Activated CD8-positive, alpha-beta memory T cell treated with anti-CD3 and anti-CD28 coated beads for 4 hours (primary cell): ENCODE data around the gene OTOS.

Experiments
- DNase-seq, 2 donors: peaks; one replicate each; pipeline ENCODE4 v3.0.0-alpha.2; 2020; ENCODE audit warnings: low read depth in 2 of 2

Gene OTOS

DNA sequence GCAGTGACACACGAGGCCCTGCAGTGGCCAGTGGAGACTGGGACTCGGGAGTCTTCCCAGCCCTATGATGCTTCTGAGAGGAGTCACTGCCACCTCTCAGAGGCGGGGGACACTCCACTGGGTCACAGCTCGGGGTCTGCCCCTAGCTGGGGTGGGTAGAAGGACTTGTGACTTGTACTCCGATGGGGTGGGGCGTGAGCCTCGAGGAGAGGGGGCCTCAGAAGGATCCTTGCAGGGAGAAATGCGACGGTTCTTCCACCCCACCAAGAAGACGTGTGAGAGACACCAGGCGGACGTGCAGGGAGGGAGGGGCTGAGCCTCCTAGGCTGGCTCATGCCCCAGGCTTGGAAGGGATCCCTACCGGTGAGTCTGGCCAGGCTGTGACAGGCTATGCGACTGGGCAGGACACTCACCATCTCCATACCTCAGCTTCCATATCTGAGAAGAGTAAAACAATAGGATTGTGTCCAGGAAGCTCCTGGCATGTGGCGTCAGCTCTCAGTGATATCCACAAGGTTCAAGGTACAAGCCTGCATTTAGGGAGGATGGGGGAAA lies 11.1 kb upstream of the OTOS start:
- no peak for DNase-seq

DNA sequence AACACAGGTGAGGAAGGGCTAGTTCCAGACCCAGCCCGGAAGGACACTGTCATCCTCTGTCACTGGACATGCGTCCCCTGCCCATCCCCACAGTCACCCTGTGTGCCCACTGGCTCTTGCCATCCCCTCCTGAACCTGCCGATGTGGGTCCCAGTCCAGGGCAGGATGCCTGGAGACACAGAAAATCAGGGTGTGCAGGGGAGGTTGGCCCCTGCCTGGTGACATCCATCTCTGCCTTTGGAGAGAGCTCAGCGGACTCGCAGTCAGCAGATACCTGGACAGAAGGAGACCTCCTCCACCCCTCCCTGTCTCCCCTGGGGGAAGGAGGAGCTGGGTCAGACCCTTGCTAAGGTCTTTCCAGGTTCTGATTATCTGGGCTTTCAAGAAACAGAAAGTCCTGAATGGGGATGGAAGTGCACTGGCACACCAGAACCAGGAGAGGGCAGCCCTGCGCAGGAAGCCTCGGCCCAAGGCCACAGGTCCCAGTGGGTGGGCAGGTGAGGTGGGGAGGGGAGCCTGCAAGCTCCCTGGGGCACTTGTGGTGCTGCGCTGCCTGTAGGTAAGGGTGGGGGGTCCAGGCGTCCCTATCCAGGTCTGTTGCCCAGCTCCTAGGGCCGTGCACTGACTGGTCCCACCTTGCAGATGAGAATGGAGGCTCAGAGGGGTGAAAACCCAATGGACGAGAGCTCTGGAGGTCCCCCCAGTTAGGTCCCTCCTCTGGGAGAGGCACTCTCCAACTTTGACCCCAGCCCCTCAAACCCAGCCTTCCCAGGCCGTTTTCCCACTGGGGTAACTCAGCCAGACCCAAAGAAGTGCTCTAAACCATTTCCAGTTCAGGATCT lies 9.7 kb upstream of the OTOS start:
- DNase-seq: no peak

DNA sequence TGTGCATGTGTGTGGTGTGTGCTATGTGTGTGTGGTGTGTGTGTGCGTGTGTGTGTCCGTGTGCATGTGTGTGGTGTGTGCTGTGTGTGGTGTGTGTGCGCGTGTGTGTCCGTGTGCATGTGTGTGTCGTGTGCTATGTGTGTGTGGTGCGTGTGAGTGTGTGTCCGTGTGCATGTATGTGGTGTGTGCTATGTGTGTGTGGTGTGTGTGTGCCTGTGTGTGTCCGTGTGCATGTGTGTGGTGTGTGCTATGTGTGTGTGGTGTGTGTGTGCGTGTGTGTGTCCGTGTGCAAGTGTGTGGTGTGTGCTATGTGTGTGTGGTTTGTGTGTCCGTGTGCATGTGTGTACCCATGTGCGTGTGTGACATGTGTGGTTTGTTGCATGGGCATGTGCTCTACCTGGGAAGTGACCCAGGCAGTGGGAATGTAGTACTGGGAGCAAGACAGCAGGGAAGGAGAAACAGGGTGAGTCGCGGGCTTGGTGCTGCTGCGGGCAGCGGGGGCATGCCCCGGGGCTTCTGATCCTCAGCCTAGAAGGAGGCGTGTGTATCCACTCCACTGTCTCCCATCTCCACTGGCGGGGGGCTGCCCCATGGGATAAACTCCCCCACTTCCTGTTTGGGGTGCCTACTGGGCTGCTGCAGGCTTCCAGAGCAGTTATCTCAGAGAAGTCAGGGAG lies 7.6 kb upstream of the OTOS start:
- no peak for DNase-seq

DNA sequence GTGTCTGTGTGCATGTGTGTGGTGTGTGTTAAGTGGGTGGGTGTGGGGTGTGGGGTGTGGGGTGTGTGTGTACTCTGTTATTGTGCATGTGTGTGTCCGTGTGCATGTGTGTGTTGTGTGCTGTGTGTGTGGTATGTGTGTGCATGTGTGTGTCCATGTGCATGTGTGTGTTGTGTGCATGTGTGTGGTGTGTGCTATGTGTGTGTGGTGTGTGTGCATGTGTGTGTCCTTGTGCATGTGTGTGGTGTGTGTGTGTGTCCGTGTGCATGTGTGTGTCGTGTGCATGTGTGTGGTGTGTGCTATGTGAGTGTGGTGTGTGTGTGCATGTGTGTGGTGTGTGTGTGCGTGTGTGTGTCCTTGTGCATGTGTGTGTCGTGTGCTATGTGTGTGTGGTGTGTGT lies 6.9 kb upstream of the OTOS start:
- no peak for DNase-seq

DNA sequence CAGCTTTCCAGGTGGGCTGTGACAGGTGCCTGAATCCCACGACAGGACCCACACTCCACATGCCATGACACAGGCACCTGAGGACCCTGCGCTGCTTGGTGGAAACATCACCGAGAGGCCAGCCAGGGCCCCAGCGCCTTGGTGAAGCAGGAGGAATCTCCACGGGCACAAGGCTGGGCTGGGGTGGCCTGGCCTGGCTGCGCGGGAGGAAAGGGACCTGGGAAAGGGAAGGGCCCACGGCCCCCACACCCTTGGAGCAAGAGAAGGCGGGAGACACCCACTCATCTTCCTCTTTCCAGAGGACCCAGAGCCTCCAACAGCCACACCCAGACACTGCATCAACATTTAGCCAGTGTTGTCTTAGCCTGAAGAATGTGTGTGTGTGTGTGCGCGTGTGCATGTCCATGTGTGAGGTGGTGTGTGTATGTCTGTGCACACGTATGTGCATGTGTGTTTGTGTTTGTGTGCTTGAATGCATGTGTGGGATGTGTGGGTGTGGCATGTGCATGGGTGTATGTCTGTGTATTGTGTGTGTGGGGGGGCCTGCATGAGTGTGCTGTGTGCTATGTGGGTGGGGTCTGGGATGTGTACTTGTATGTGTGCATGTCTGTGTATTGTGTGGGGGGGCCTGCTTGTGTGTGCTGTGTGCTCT lies 6.3 kb upstream of the OTOS start:
- no peak for DNase-seq

DNA sequence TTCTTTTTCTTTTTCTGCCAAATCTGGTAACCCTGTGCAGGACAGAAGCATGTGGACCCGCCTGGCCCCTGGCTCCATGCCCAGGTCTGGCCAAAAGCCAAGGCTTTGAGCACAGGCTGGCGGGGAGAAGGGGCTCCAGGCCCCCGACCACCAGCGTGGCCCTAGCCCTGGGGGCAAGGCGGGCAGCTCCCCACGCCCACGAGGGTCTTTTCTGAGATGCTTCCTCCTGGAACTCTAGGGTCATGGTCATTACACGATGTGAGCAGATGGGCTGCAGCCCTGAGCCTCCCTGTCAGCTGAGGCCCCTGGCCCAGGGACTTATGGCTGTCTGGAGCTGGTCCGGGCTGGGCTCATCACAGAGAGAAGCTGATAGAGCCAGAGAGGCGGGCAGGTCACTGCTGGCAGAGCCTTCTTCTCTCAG lies 5.7 kb upstream of the OTOS start:
- no peak for DNase-seq

DNA sequence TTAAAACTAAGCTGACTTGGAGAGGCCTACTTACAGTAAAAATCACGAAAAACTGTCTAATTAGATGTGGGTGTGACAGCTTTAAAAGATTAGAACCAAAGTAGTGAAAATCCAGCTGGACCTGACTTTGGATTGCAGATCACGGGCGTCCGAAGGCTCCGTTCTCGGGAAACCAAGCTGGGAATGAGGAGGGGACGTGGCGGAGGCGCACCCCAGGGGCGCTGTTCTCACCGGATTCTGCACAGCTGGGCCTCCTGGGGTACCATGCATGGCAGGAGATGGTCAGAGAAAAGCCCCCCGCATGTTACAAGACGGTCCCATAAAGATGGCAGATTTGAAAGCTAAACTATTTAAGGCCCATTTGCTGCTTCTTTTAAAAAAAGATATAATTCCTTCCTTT lies 5.0 kb upstream of the OTOS start:
- no peak for DNase-seq

DNA sequence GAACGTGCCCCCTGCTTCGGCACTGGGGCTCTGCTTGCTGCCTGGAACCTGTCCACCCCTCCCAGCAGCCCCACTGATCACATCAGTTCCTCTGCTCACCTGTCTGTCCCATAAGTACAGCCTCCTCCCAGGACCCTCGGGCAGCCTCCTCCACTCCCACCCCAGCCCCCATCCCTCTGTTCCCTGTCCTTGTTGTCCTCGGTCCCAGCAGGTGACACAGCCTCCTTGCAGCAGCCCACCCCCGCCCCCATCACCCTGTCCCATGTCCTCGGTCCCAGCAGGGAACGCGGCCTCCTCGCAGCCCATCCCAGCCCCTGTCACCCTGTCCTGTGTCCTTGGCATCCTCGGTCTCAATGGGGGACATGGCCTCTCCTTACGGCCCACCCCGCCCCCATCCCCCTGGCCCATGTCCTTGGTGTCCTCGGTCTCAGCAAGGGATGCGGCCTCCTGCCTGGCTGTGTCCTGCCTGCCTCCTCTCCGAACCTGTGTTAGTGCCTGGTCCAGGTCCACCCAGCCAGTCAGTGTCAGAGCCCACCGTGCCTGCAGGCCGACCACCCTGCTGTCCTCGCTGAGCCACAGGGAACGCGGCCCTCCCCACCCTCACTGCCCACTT lies 4.3 kb upstream of the OTOS start:
- no peak for DNase-seq

DNA sequence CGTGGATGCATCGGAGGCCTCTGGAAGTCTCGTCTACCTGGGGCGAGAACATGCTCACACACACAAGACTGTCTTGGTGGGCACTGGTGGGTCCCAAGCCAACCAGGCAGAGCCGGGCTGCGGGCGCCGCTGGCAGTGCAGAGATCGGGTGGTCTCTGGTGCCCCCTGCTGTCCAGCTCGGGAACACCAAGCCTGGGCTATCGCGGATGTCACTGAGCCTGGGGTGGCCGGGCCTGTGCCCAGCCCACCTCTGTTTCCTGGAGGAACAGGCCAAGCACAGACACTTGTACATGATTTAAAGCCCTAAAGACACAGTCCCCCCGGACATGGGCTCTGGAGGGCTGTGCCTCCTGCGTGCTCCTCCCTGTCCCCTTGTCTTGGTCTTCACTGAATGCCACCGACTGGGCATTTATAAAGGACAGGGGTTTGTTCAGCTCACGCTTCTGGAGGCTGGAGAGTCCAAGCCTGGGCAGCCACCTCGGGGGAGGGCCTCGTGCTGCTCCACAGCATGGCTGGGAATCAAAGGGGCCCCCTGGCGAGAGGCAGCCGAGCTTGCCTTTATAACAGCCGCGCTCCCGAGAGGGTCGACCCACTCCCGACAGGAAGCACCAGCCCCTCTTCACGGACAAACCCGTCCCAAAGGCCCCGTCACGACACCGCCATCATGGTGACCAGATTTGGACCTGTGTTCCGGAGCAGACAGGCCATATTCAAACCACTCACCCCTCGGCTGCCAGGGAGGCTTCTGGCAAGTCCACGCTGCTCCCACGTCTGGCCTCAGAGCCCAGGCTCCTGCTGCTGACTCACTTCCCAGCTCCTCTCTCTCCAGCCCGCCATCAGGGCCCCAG lies 3.6 kb upstream of the OTOS start:
- DNase-seq: peak; percentile 53 to 57

DNA sequence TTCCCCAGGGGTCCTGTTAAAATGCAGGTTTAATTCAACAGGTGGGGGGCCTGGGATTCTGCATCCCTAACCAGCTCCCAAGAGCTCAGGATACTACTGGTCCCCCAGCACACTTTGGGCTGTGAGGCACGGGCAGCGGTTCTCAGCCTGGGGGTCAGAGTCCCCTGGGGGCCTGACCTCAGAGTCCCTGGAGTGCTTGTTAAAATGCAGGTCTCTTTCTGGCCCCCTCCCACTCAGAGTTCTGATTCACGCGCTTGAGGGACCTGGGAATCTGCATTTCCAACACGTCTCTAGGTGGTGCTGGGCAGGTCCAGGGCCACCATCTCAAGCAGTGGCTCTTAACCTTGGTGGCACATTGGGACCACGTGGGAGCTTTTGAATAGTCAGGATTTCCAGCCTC lies 2.8 kb upstream of the OTOS start:
- no peak for DNase-seq

DNA sequence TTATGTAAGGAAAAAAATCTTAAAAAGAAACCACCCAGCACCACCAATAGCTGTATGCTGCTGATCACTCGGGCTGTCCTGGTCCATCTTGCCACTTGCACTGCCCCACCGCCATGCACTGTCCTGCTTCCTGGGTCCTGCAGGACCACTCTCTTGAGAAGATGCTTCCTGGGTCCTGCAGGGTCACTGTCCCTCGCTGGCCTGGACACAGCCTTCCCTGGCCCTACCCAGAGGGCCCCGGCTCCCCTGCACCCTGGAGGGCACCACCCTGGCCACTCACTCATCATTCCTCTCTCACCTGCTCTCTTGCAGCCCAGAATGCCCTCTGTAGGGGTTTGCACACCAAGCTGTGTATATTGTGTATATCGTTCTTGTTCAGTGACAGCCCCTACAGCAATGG lies 2.4 kb upstream of the OTOS start:
- DNase-seq: no peak

DNA sequence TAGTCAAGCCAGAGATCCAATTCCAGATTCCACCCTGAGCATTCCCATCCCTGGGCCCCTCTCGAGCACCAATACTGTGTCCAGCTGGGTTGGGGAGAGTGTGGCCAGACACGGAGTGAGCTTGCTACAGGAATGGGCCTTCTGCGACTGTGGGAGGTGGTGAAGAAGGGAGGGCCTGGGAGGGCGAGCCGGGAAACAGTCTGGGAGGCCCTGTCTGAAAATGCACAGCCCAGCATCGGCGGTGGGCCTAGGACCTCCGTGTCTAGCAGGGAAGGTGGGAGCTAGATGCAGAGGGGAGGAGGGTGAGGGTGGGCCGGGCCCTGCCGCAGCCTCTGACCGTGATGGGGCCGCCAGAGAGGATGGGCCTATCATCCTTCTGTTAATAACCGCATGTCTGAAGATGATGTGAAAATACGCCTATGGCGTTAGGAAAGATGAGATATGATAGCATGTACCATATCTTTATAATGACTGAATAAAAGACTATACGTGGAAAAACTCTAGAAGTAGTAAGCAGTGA lies 1.9 kb upstream of the OTOS start:
- DNase-seq: no peak

DNA sequence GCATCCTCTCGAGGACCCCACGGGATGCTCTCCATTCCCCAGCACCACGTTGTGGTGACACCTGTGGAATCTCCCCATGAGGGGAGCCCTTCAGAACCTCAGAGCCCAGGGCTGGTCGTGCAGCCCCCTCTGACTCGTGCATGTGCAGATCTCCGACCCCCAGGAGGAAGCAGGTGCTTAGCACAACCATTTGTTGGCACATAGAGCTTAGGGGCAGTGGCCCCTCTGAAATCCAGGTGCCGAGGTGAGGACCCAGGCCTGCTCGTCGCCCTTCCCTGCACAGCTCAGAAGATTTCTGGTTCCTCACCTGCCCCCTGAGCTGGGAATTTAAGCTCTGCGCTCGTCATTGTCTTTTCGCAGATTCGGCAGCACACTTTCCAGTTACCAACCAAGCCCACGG lies 1.3 kb upstream of the OTOS start:
- DNase-seq: no peak

DNA sequence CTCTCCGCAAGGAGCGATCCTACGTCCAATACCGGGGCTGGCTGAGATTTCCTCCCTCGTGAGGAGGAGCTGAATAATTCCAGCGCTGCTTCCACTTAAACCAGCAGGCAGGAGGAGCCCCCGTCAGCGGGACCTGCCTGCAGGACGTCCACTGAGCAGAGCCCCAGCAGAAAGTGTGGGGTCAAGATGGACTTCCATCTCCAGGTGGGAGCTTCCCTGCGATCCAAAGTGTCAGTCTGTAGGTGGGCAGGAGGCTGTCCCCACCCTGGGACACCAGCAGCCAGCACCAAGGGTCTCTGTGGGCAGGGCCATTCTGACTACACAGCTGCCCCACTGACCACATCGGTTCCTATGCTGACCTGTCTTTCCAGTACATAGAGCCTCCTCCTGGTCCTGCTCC lies 462 bp upstream of the OTOS start:
- no peak for DNase-seq

DNA sequence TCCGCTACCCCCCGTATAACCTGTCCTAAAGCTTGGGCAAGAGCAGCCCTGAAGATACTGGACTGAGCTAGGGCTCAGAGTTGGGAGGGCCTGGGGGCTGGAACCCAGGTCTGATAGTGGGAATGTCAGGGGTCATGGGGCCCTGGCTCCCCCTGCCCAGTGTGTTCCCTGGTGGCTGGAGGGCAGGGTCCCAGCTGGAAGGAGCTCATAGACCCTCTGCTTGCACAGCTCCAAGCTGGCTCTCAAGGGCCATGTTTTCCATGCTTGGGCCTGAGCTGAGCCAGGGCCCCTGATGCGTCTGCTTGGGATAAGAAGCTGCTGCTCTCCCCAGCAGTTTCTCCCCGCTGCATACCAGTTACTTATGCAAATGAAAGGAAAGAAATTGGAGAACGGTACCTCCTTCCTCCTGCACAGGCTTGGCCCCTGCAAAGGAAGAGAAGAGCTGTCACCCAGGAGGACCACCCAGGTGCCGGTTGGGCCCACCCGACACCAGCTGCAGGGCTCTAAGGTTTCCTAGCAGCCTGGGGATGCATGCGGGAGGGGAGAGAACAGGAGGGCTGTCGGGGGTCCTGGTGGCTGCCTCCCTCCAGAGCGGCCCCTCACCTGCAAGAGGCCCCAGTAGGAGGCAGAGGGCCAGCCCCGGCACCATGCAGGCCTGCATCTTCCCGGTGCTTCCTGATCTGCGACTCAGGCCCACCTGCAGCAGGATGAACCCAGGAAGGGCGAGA lies 628 bp downstream of the OTOS start:
- no peak for DNase-seq

DNA sequence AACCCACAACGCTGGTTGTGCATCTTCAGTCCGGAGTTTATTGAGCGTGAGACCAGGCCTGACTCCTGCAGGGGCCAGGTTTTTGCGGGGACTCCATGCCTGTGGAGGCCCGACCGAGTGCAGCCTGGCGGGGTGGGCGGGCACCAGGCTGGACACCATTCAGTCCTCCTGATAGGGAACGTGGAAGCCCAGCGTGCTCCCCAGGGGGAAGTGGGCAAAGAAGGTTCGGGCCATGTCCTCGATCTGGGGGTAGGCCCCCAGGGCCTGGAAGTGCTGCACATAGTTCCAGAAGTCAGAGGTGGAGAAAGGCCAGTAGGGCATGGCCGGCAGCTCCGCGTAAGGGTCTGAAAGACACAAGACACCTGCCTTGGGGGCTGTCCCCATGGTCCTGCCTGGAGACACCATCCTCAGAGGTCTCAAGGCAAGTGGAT lies 1.4 kb downstream of the OTOS start:
- DNase-seq: no peak

DNA sequence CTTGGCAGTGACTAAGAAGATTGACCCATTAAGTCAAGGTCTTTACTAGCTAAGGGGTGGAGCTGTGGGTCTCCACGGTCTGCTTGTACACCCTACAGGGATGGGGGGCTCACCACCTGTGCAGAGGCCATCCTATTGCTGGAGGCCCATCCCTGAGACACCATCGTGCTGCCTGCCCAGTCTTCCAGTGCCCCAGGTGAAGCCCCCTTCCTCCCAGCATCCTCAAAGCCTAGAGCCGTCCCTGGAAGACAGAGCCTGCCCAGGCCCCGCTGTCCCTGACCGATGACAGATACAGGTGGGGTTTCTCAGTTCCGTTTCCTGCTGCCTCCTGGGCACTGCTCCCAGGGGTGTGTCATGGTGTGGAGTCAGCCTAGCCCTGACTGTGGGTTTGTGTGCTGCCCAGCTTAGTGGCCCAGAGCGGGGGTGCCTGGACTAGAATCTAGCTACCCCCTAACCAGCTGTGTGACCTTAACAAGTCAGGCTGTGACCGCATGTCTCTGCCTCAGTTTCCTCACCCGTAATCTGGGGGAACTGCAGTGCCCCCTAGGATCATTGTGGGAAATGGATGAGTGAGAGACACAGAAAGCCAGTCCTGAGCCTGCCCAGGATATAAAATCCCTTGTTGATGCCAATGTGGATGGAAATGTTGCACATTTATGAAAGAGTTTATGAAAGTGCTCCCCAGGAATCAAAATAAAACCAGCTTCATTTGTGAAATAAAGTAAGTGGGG lies 2.0 kb downstream of the OTOS start:
- no peak for DNase-seq

DNA sequence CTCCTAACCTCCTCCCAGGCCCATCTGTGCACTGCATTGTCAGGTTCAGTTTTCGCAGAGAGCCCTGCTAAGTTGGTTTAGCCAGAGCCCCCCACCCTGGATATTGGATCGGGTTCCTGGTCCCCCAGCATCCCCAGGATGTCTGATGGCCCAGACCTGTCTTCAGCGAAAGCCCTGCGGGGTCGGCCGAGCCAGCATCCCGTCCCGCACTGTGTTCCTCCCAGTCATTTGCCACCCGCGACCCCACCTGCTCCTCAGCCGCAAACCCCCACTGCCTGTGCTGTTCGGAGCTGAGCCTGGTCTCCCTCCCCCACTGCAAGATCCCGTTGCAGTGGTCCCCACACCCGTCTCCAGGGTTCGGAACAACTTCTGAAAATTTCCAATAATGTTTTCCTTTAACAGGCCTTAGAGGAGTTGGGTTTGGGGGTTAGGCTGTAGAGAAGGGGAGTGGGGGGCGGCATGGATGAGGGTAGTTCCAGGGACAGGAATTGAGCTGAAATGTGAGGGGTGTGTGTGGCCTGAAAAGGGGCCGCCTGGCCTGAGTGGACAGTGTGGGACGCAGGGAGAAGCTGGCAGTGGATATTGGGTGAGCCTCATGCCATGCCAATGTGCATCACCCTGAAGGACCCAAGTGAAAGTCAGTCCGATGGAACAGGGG lies 2.7 kb downstream of the OTOS start:
- DNase-seq: no peak

DNA sequence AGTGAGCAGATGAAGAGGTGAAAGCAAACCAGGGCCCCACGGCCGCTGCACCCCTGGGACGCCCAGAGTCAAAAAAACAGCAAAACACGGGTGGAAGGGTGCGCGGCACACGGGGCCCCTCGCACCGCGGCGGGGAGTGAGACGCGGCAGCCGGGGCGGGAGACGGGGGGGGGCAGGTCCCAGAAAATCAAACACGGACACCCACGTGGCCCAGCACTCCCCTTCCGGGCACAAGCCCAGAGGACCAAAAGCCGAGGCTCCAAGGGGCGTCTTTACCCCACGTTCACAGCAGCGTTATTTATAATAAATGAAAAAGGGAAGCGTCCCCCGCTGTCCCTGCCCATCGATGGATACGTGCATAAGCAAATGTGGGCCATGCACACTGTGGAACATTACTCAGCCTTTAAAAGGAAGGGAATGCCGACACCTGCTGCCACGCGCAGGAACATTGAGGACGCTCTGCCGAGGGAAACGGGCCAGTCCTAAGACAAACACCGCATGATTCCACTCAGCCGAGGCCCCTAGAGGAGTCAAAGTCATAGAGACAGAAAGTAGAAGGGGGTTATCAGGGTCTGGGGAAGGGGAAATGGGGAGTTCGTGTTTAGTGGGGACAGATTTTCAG lies 3.7 kb downstream of the OTOS start:
- DNase-seq: no peak
